HCT116 (cell line): Measurements from ENCODE around the gene NDUFB10. TPM values are rescaled to one million over a fixed set of nuclear protein-coding genes. Genes with fewer than 3 reads are reported as not detected.
A peak's percentile ranks its signal among the peaks of the same experiment; 100 is the strongest.

Experiments used
- ATAC-seq: fragments of 200-7000 bp; cut with Tn5 transposase; 2 replicates; pipeline ENCODE4 v1.9.1; 2020; ENCODE audit warnings: mild to moderate bottlenecking, moderate library complexity
- BruUV-seq: library from RNA; stranded (reverse); fragments of 400-500 nt; replicated peaks from 2 replicates; lab custom pipeline; 2021; lab: Mats Ljungman, UMichigan
- CTCF ChIA-PET: fragments of 300-600 bp; sonication (Branson Sonifier 250); formaldehyde crosslinking; loops from one replicate; lab custom pipeline; 2021; ENCODE audit warnings: antibody characterized with exemption; lab: Charles Lee
- POLR2A ChIA-PET: fragments of 300-600, 350-600 bp; sonication (Branson Sonifier 250); formaldehyde crosslinking; loops from one replicate; lab custom pipeline; 2021; ENCODE audit warnings: antibody characterized with exemption; lab: Charles Lee
- RAD21 ChIA-PET, 2 experiments: fragments of 300-600 bp; sonication (Branson Sonifier 250); formaldehyde crosslinking; loops; one replicate each; lab custom pipeline; 2023; ENCODE audit warnings: low total read pairs in 2 of 2; ENCODE audit not compliant: uncharacterized antibody in 2 of 2, unreplicated experiment in 2 of 2, low non-redundant PET in 1 of 2; lab: Charles Lee
- DNase-seq: peaks from one replicate; pipeline ENCODE4 v3.0.0-alpha.2; 2010; ENCODE audit warnings: low read depth, low spot score
- H2AFZ ChIP-seq: fragments of 200-600 bp; shearing (Covaris generic), sonication (generic); 2 replicates; pipeline ENCODE4 v1.6.1; 2017; ENCODE audit warnings: low read depth, mixed run types, mixed read lengths, antibody characterized with exemption, low read length; ENCODE audit not compliant: poor library complexity, severe bottlenecking
- H3K27ac ChIP-seq: 2 replicates; pipeline ENCODE4 v1.5.1; 2012; ENCODE audit warnings: low read depth, low read length
- H3K27me3 ChIP-seq: fragments of 200-600 bp; sonication (generic); 2 replicates; pipeline ENCODE4 v1.6.1; 2016; ENCODE audit warnings: mixed run types, low read length, mixed read lengths; ENCODE audit not compliant: insufficient read depth
- H3K36me3 ChIP-seq, 2 experiments: fragments of 200-500 bp in 1 of 2; fragments of 200-600 bp in 1 of 2; sonication (Bioruptor generic) in 1 of 2; sonication (generic) in 1 of 2; 2 replicates each; pipeline versions ENCODE4 v1.5.1 to v1.6.1; 2014 to 2016; ENCODE audit warnings: low read length in 2 of 2, inconsistent platforms in 1 of 2, mixed read lengths in 1 of 2, mixed run types in 1 of 2; ENCODE audit not compliant: insufficient read depth in 2 of 2, control insufficient read depth in 1 of 2
- H3K4me1 ChIP-seq, 2 experiments: fragments of 200-600 bp in 1 of 2; sonication (generic) in 1 of 2; 2 replicates each; pipeline versions ENCODE4 v1.5.1 to v1.6.1; 2012 to 2017; ENCODE audit warnings: low read length in 2 of 2, inconsistent platforms in 1 of 2, mild to moderate bottlenecking in 1 of 2, mixed read lengths in 1 of 2, mixed run types in 1 of 2, moderate library complexity in 1 of 2; ENCODE audit not compliant: insufficient read depth in 2 of 2, control insufficient read depth in 1 of 2
- H3K4me2 ChIP-seq: fragments of 200-600 bp; sonication (generic); 2 replicates; pipeline ENCODE4 v1.6.1; 2017; ENCODE audit warnings: mixed run types, low read length, mixed read lengths
- H3K4me3 ChIP-seq, 2 experiments: fragments of 200-600 bp in 1 of 2; sonication (generic) in 1 of 2; replicated peaks in 1 of 2; 2 replicates each; pipeline ENCODE4 v1.5.1; 2011 to 2016; ENCODE audit warnings: low read length in 2 of 2, control low read depth in 1 of 2, low read depth in 1 of 2, mild to moderate bottlenecking in 1 of 2, mixed read lengths in 1 of 2, mixed run types in 1 of 2
- H3K79me2 ChIP-seq: fragments of 200-600 bp; sonication (generic); 2 replicates; pipeline ENCODE4 v1.6.1; 2017; ENCODE audit warnings: mild to moderate bottlenecking, mixed run types, low read length, moderate library complexity, mixed read lengths; ENCODE audit not compliant: insufficient read depth
- H3K9ac ChIP-seq: fragments of 200-600 bp; sonication (generic); 2 replicates; pipeline ENCODE4 v1.6.1; 2016; ENCODE audit warnings: low read length, mixed read lengths
- H3K9me2 ChIP-seq: fragments of 200-600 bp; sonication (generic), shearing (Covaris generic); 2 replicates; pipeline ENCODE4 v1.6.1; 2017; ENCODE audit warnings: mixed run types, mild to moderate bottlenecking, moderate library complexity; ENCODE audit not compliant: insufficient read depth
- H3K9me3 ChIP-seq, 2 experiments: fragments of 200-500 bp in 1 of 2; fragments of 200-600 bp in 1 of 2; sonication (Bioruptor generic) in 1 of 2; sonication (generic) in 1 of 2; 2 replicates each; pipeline ENCODE4 v1.6.1; 2014 to 2017; ENCODE audit warnings: low read length in 2 of 2, mixed read lengths in 2 of 2, inconsistent platforms in 1 of 2, low read depth in 1 of 2, mild to moderate bottlenecking in 1 of 2, mixed run types in 1 of 2, moderate library complexity in 1 of 2; ENCODE audit not compliant: control insufficient read depth in 1 of 2, insufficient read depth in 1 of 2
- H4K20me1 ChIP-seq: fragments of 200-600 bp; sonication (generic), shearing (Covaris generic); 2 replicates; pipeline ENCODE4 v1.6.1; 2017; ENCODE audit warnings: mixed run types, mild to moderate bottlenecking, moderate library complexity; ENCODE audit not compliant: insufficient read depth
- POLR2A ChIP-seq: IDR thresholded peaks from 2 replicates; pipeline ENCODE4 v1.7.0; 2011; ENCODE audit warnings: borderline replicate concordance; ENCODE audit not compliant: insufficient read depth, insufficient read length; ENCODE audit errors: extremely low read depth
- POLR2AphosphoS5 ChIP-seq: IDR thresholded peaks from 2 replicates; pipeline ENCODE4 v1.6.1; 2011; ENCODE audit warnings: mild to moderate bottlenecking, low read depth, low read length, moderate library complexity
- REST ChIP-seq: IDR thresholded peaks from 2 replicates; pipeline ENCODE4 v1.6.1; 2012; ENCODE audit warnings: low read depth
- intact Hi-C: fragments of 100-400 bp; cut with micrococcal nuclease; formaldehyde crosslinking; loops from 2 replicates; pipeline ENCODE4 v1.10.0; 2022
- total RNA-seq: library from RNA; stranded (reverse); gene quantifications from one replicate; pipeline ENCODE4 v1.2.1, GENCODE V29; 2021; ENCODE audit not compliant: unreplicated experiment

Gene NDUFB10
- total RNA-seq, 1 experiment from 2014 or later: 273 TPM

- Histone ChIP-seq H4K20me1 (no peaks in the 10 kb centered on the region), H3K4me3 (peak overlapping the region; percentile 60 to 65), H3K36me3 (peaks cover 0 to 27% of the 10 kb centered on the region in 2 experiments; a peak in 2 of 4 replicates), H3K4me1 (peaks cover 43 to 69% of the 10 kb centered on the region in 2 experiments), H3K9ac (peak overlapping the region; percentile 84), H3K9me2 (no peaks in the 10 kb centered on the region), H2AFZ (no peak overlapping the region), H3K27ac (peak overlapping the region; percentile 88), H3K27me3 (no peaks in the 10 kb centered on the region), H3K9me3 (no peaks in the 10 kb centered on the region), H3K79me2 (peaks cover 10% of the 10 kb centered on the region), H3K4me2 (peak overlapping the region; percentile 97)
- TF ChIP-seq POLR2AphosphoS5 (peak; percentile 18; the same call in 1 of the 2 replicates), REST (no peak)
- peak; percentile 5 for ATAC-seq
- ChIA-PET RAD21 (no interaction called here), CTCF (interaction anchor here (1.7 kb wide), 1 partner anchor 160 kb away, joined by 8 read pairs; no protein-coding TSS in a partner anchor), POLR2A (interaction anchor here (1.5 to 12.5 kb wide), 4 partner anchors 10 to 175 kb away, joined by 5 to 104 read pairs (median 10); partner anchors contain the start of genes NDUFB10, RNF151, RPS2 and TRAF7)
- intact Hi-C loops: no loop called here
- DNase-seq: no peak
- BruUV-seq: no TSS peak
Measured at GRCh38 chr16:1980030-1980769, 20.9 kb downstream of the NDUFB10 start.

- ChIA-PET RAD21 (no interaction called here), CTCF (no interaction called here), POLR2A (interaction anchor here (2.0 to 12.5 kb wide), 3 partner anchors 15 to 174 kb away, joined by 5 to 104 read pairs (median 14); partner anchors contain the start of genes NDUFB10, RNF151, RPS2 and TRAF7)
- DNase-seq (no peak), ATAC-seq (no peak)
- TF ChIP-seq POLR2A: peak; percentile 13
- no peak for TF ChIP-seq REST
- Histone ChIP-seq H3K36me3 (peaks cover 1 to 22% of the 10 kb centered on the region in 2 experiments; a peak in 2 of 4 replicates), H4K20me1 (no peaks in the 10 kb centered on the region), H2AFZ (no peak overlapping the region), H3K4me3 (peak overlapping the region; percentile 60 to 65), H3K4me2 (peak overlapping the region; percentile 97), H3K4me1 (peaks cover 49 to 74% of the 10 kb centered on the region in 2 experiments), H3K27ac (peak overlapping the region; percentile 88; the same call in 1 of the 2 replicates), H3K79me2 (peaks cover 15% of the 10 kb centered on the region), H3K27me3 (no peaks in the 10 kb centered on the region), H3K9me2 (no peaks in the 10 kb centered on the region), H3K9ac (peak overlapping the region; percentile 84), H3K9me3 (no peaks in the 10 kb centered on the region)
- BruUV-seq: no TSS peak
- intact Hi-C loops: no loop called here
Measured at GRCh38 chr16:1980770-1981087, 21.4 kb downstream of the NDUFB10 start.
